GM21515 (cell line): ENCODE data around the gene NDUFAF3.

Experiments used
- ATAC-seq: cut with Tn5 transposase; IDR thresholded peaks from one replicate; pipeline ENCODE4 v1.9.1; 2021; ENCODE audit not compliant: unreplicated experiment

NDUFAF3 gene

GRCh38 chr3:49053543-49053942, 31.6 kb downstream of the NDUFAF3 start:
- ATAC-seq = no peak

- no peak for ATAC-seq
Measured at GRCh38 chr3:49054344-49054862, 32.5 kb downstream of the NDUFAF3 start.

GRCh38 chr3:49057268-49057667, 35.3 kb downstream of the NDUFAF3 start:
- ATAC-seq = no peak

- no peak for ATAC-seq
Measured at GRCh38 chr3:49058011-49058410, 36.1 kb downstream of the NDUFAF3 start.
